Transverse colon (tissue), 4 donors: ENCODE results near the gene TMEM178B. TPM values are rescaled to one million over a fixed set of nuclear protein-coding genes. Genes with fewer than 3 reads are reported as not detected.

Experiments
- DNase-seq: peaks from one replicate; pipeline ENCODE4 v3.0.0-alpha.2; 2019
- H3K27ac ChIP-seq, 4 donors: fragments of 200-600 bp; sonication (generic); 2 replicates each; pipeline ENCODE4 v1.5.1; 2016 to 2018; ENCODE audit warnings: inconsistent platforms in 4 of 4
- H3K27me3 ChIP-seq: fragments of 200-600 bp; sonication (generic); 2 replicates; pipeline ENCODE4 v1.5.1; 2017; ENCODE audit warnings: inconsistent platforms
- H3K36me3 ChIP-seq, 4 donors: fragments of 200-600 bp; sonication (generic); 2 replicates each; pipeline ENCODE4 v1.5.1; 2017 to 2019; ENCODE audit warnings: inconsistent platforms in 4 of 4
- H3K4me1 ChIP-seq, 4 donors: fragments of 200-600 bp; sonication (generic); 2 replicates each; pipeline ENCODE4 v1.5.1; 2017 to 2020; ENCODE audit warnings: inconsistent platforms in 4 of 4
- H3K4me3 ChIP-seq, 4 donors: fragments of 200-600 bp; sonication (generic); 1 replicate in 1 of 4; 2 replicates in 3 of 4; pipeline versions ENCODE4 v1.5.1 to v1.6.1; 2017 to 2019; ENCODE audit warnings: inconsistent platforms in 4 of 4
- H3K9me3 ChIP-seq, 2 donors: fragments of 200-600 bp; sonication (generic); 2 replicates each; pipeline ENCODE4 v1.5.1; 2017 to 2019; ENCODE audit warnings: inconsistent platforms in 2 of 2
- EP300 ChIP-seq: sonication (generic); formaldehyde crosslinking; IDR thresholded peaks from one replicate; pipeline ENCODE4 v1.6.1; 2017; ENCODE audit warnings: antibody characterized with exemption, low read depth
- POLR2A ChIP-seq: fragments of 450-650 bp; IDR thresholded peaks from one replicate; pipeline ENCODE4 v1.6.1; 2016; ENCODE audit warnings: antibody characterized with exemption, mild to moderate bottlenecking, moderate library complexity
- POLR2AphosphoS5 ChIP-seq, 3 donors: sonication (generic); formaldehyde crosslinking; IDR thresholded peaks; one replicate each; pipeline ENCODE4 v1.6.1; 2016; ENCODE audit warnings: antibody characterized with exemption in 3 of 3
- WGBS, 2 donors: methylation state at CpG; one replicate each; pipeline ENCODE4 v1.1.5; 2018; ENCODE audit warnings: low coverage in 1 of 2; 5-methylcytosine and 5-hydroxymethylcytosine counted together
- in situ Hi-C, 4 donors: fragments of 200-750 bp; cut with MboI; loops; one replicate each; pipeline versions ENCODE4 v1.15.0 to v1.15.1; 2017; ENCODE audit warnings: low sequenced_read_pairs in 3 of 4, low pct_ligation_motif_present in 1 of 4, low pct_unique_long_range_greater_than_20kb in 1 of 4
- intact Hi-C: fragments of 100-400 bp; cut with DNase I; formaldehyde crosslinking; loops from one replicate; pipeline ENCODE4 v1.15.1; 2023; ENCODE audit warnings: low total_unique reads
- total RNA-seq, 4 donors: library from RNA; depleted of rRNA; stranded (reverse); fragments of >200 nt; gene quantifications; one replicate each; pipeline ENCODE4 v1.1.0, GENCODE V29; 2016
- TF ChIP-seq, protein P1 (sequence below), 5 experiments: fragments of 200-600 bp in 3 of 5; fragments of 450-650 bp in 2 of 5; sonication (generic) in 3 of 5; IDR thresholded peaks; 1 replicate in 2 of 5; 2 replicates in 3 of 5; pipeline ENCODE4 v1.5.1; 2016 to 2017; ENCODE audit warnings: antibody characterized with exemption in 5 of 5, inconsistent platforms in 3 of 5, mild to moderate bottlenecking in 2 of 5, moderate library complexity in 1 of 5

The TMEM178B gene
- total RNA-seq, 4 donors from 2014 or later: 0.32 to 0.82 (median 0.39) TPM

- Histone ChIP-seq H3K27me3 (peaks cover 55% of the 10 kb centered on the region), H3K36me3 (no peaks in the 10 kb centered on the region), H3K4me3 (no peak overlapping the region), H3K4me1 (peaks cover 0 to 12% (median 10%) of the 10 kb centered on the region in 4 donors), H3K27ac (no peak overlapping the region), H3K9me3 (no peaks in the 10 kb centered on the region)
- WGBS, 2 donors: 74 to 100% methylated on average over 2 of the region's 2 CpGs
- no peak for DNase-seq
- in situ Hi-C loops: no loop called here
- intact Hi-C loops: no loop called here
- TF ChIP-seq POLR2A (no peak), EP300 (no peak)
Observed at GRCh38 chr7:141512597-141512996, 438.7 kb downstream of the TMEM178B start.

DNA sequence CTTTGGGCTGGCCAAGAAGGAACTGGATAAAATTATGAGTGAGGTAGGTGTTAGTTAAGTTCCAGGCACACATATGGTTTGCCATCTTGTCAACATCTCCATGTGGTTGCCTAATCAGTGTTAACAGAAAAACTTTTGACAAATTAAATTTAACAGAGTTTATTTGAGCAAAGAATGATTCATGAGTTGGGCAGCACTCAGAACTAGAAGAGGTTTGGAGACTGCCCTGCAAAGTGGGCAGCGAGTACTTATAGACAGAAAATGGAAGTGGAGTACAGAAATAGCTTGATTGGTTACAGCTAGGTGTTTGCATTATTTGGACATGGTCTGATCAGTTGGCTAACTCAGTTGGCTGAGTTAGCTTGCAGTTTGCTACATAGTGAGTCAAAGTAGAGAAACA, 439.9 kb downstream of the TMEM178B start:
- no peaks in the 10 kb centered on the region for H3K36me3 ChIP-seq
- in situ Hi-C loops (no loop called here), intact Hi-C loops (no loop called here)
- TF ChIP-seq, protein P1, sequence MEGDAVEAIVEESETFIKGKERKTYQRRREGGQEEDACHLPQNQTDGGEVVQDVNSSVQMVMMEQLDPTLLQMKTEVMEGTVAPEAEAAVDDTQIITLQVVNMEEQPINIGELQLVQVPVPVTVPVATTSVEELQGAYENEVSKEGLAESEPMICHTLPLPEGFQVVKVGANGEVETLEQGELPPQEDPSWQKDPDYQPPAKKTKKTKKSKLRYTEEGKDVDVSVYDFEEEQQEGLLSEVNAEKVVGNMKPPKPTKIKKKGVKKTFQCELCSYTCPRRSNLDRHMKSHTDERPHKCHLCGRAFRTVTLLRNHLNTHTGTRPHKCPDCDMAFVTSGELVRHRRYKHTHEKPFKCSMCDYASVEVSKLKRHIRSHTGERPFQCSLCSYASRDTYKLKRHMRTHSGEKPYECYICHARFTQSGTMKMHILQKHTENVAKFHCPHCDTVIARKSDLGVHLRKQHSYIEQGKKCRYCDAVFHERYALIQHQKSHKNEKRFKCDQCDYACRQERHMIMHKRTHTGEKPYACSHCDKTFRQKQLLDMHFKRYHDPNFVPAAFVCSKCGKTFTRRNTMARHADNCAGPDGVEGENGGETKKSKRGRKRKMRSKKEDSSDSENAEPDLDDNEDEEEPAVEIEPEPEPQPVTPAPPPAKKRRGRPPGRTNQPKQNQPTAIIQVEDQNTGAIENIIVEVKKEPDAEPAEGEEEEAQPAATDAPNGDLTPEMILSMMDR (IDR thresholded peaks at IDR 0.05): no peak
- no peak for TF ChIP-seq POLR2A
- no peak for TF ChIP-seq EP300
- no peak for TF ChIP-seq POLR2AphosphoS5 (IDR thresholded peaks at IDR 0.05)
- no peak overlapping the region for H3K27ac ChIP-seq
- H3K27me3 ChIP-seq: peaks cover 53% of the 10 kb centered on the region
- H3K4me1 ChIP-seq: peaks cover 0 to 12% (median 10%) of the 10 kb centered on the region in 4 donors
- DNase-seq: no peak
- WGBS, 2 donors: 80 to 82% methylated on average over 1 of the region's 1 CpG
- H3K4me3 ChIP-seq: no peak overlapping the region
- H3K9me3 ChIP-seq: no peaks in the 10 kb centered on the region

DNA sequence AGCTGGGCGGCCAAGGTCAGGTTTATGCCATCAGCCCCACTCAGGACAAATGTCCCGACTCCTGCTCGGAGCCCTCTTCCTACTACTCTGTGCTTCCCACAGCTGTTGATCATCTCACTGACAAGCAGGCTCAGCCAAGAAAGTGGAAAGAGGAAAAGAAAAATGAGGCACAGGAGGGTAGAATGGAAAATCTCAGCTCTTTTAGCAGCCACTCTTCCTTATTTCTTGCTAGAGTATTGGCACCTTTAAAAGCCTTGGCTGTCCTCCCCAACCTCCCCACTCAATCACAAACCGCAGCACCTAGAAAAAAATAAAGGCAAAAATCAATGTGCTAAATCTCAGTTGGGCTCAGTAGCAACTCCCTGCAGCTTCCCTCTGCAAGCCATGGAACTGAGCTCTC, 442.1 kb downstream of the TMEM178B start:
- no peak for TF ChIP-seq POLR2A
- TF ChIP-seq EP300: no peak
- TF ChIP-seq POLR2AphosphoS5 (IDR thresholded peaks at IDR 0.05): no peak
- TF ChIP-seq, protein P1 (IDR thresholded peaks at IDR 0.05): no peak
- in situ Hi-C loops: no loop called here
- peaks cover 38% of the 10 kb centered on the region for H3K27me3 ChIP-seq
- no peak for DNase-seq
- intact Hi-C loops: no loop called here
- no peaks in the 10 kb centered on the region for H3K36me3 ChIP-seq
- H3K27ac ChIP-seq: no peak overlapping the region
- no peaks in the 10 kb centered on the region for H3K9me3 ChIP-seq
- H3K4me3 ChIP-seq: no peak overlapping the region
- peaks cover 0 to 12% (median 10%) of the 10 kb centered on the region in 4 donors for H3K4me1 ChIP-seq
- 60 to 79% methylated on average over 1 to 4 of the region's 4 CpGs for WGBS, 2 donors

DNA sequence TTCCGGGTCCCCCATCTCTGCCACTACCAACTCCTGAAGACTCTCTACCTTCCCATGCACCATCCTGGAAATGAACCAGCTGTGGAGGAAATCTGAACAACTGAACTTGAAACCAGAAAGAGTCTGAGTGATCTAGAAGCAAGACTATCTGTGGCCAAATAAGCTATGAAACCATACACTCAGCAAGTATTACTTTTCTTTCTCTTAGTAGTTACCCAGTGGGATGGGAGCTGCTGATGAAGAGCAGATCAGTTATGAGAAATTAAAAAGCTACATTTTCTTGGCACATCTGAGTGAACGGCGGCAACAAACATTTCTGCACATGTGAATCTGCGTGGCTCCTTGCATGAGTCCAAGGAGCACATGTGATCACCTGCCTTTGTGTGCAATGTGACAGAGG, 445.8 kb downstream of the TMEM178B start:
- no peaks in the 10 kb centered on the region for H3K9me3 ChIP-seq
- H3K4me1 ChIP-seq: no peaks in the 10 kb centered on the region
- intact Hi-C loops: no loop called here
- peaks cover 9% of the 10 kb centered on the region for H3K27me3 ChIP-seq
- no peaks in the 10 kb centered on the region for H3K36me3 ChIP-seq
- TF ChIP-seq POLR2A (no peak), EP300 (no peak), POLR2AphosphoS5 (IDR thresholded peaks at IDR 0.05) (no peak)
- TF ChIP-seq, protein P1 (IDR thresholded peaks at IDR 0.05): no peak
- WGBS, 2 donors: 91 to 100% methylated on average over 1 to 4 of the region's 4 CpGs
- no peak overlapping the region for H3K4me3 ChIP-seq
- H3K27ac ChIP-seq: no peak overlapping the region
- no peak for DNase-seq
- in situ Hi-C loops: no loop called here
